Thyroid gland (tissue), 4 donors: ENCODE results near the gene GSTCD. TPM values are rescaled to one million over a fixed set of nuclear protein-coding genes. Genes with fewer than 3 reads are reported as not detected.

Experiments used
- DNase-seq, 2 donors: peaks; one replicate each; pipeline ENCODE4 v3.0.0-alpha.2; 2019
- H3K27ac ChIP-seq, 3 donors: fragments of 200-600 bp; sonication (generic); 1 replicate in 2 of 3; 2 replicates in 1 of 3; pipeline ENCODE4 v1.5.1; 2016 to 2019; ENCODE audit warnings: mild to moderate bottlenecking in 1 of 3, moderate library complexity in 1 of 3
- H3K27me3 ChIP-seq: fragments of 200-600 bp; sonication (generic); one replicate; pipeline ENCODE4 v1.5.1; 2019
- H3K36me3 ChIP-seq, 2 donors: fragments of 200-600 bp; sonication (generic); one replicate each; pipeline ENCODE4 v1.5.1; 2016 to 2019
- H3K4me1 ChIP-seq, 2 donors: fragments of 200-600 bp; sonication (generic); one replicate each; pipeline ENCODE4 v1.5.1; 2017 to 2019
- H3K4me3 ChIP-seq, 3 donors: fragments of 200-600 bp; sonication (generic); replicated peaks in 1 of 3; 1 replicate in 2 of 3; 2 replicates in 1 of 3; pipeline ENCODE4 v1.5.1; 2016; ENCODE audit warnings: mild to moderate bottlenecking in 1 of 3
- H3K9me3 ChIP-seq: fragments of 200-600 bp; sonication (generic); one replicate; pipeline ENCODE4 v1.5.1; 2017
- POLR2A ChIP-seq, 2 donors: fragments of 450-650 bp; IDR thresholded peaks; one replicate each; pipeline ENCODE4 v1.6.1; 2017; ENCODE audit warnings: antibody characterized with exemption in 2 of 2, mild to moderate bottlenecking in 2 of 2, moderate library complexity in 1 of 2
- WGBS, 2 donors: methylation state at CpG; one replicate each; pipeline ENCODE4 v1.1.5; 2017; 5-methylcytosine and 5-hydroxymethylcytosine counted together
- intact Hi-C: fragments of 100-400 bp; cut with DNase I; formaldehyde crosslinking; loops from one replicate; pipeline ENCODE4 v1.15.1; 2023
- total RNA-seq, 4 donors: library from RNA; depleted of rRNA; stranded (reverse); fragments of >200 nt; gene quantifications; one replicate each; pipeline ENCODE4 v1.2.3, GENCODE V29; 2016
- TF ChIP-seq, protein P1 (sequence below), 6 experiments: fragments of 200-600 bp in 3 of 6; fragments of 450-650 bp in 3 of 6; sonication (generic) in 3 of 6; IDR thresholded peaks; one replicate each; pipeline ENCODE4 v1.5.1; 2016 to 2019; ENCODE audit warnings: antibody characterized with exemption in 6 of 6, mild to moderate bottlenecking in 2 of 6, inconsistent platforms in 1 of 6, moderate library complexity in 1 of 6

Gene GSTCD
- total RNA-seq, 4 donors from 2014 or later, result 9.4 to 18.9 (median 15.2) TPM

DNA sequence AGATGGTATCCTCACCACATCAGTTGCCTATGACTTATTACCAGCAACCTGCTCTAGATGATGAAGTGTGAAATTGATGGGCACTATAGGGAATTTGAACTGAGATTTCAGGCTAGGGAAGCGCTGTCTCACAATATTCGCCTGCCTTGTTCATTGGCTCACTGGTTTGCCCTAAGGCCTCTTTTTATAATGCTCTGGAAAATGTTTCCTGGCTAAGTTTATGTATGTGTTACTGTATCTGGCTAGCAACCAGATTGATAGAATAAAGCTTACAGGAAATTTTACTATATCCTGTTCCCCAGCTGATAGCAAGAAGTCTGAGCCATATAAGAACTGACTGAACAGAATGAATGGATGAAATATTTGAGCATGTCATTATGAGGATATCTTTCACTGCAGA lies 71.6 kb downstream of the GSTCD start:
- Histone ChIP-seq H3K27me3 (no peaks in the 10 kb centered on the region), H3K4me3 (no peak overlapping the region), H3K9me3 (no peaks in the 10 kb centered on the region), H3K4me1 (no peaks in the 10 kb centered on the region), H3K36me3 (no peaks in the 10 kb centered on the region), H3K27ac (no peak overlapping the region)
- intact Hi-C loops, result no loop called here
- DNase-seq, result no peak
- WGBS, 2 donors, result 84 to 85% methylated on average over 2 of the region's 2 CpGs
- no peak for TF ChIP-seq POLR2A (IDR thresholded peaks at IDR 0.05)
- TF ChIP-seq, protein P1, sequence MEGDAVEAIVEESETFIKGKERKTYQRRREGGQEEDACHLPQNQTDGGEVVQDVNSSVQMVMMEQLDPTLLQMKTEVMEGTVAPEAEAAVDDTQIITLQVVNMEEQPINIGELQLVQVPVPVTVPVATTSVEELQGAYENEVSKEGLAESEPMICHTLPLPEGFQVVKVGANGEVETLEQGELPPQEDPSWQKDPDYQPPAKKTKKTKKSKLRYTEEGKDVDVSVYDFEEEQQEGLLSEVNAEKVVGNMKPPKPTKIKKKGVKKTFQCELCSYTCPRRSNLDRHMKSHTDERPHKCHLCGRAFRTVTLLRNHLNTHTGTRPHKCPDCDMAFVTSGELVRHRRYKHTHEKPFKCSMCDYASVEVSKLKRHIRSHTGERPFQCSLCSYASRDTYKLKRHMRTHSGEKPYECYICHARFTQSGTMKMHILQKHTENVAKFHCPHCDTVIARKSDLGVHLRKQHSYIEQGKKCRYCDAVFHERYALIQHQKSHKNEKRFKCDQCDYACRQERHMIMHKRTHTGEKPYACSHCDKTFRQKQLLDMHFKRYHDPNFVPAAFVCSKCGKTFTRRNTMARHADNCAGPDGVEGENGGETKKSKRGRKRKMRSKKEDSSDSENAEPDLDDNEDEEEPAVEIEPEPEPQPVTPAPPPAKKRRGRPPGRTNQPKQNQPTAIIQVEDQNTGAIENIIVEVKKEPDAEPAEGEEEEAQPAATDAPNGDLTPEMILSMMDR (IDR thresholded peaks at IDR 0.05), result no peak

DNA sequence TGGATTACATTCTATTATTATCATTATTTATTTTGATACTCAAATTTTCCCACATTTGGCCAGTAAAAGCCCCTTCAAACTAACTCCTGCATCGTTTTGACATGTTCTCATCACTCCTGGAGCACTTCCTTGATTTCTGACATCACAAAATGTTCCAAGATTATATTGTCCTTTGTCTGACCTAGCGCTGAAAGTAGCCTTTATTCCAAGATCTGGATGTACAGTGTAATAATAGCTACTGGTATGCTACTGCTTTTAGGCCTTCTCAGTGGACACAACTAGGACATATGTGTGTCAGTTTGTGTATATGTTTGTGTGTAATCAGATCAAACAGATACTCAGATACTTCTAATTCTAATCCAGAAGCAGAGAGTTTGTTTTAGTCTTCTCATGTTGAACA lies 76.2 kb downstream of the GSTCD start:
- WGBS, 2 donors, result 93 to 94% methylated on average over 2 of the region's 2 CpGs
- Histone ChIP-seq H3K36me3 (no peaks in the 10 kb centered on the region), H3K27me3 (no peaks in the 10 kb centered on the region), H3K4me1 (no peaks in the 10 kb centered on the region), H3K9me3 (no peaks in the 10 kb centered on the region), H3K4me3 (no peak overlapping the region), H3K27ac (no peak overlapping the region)
- intact Hi-C loops, result no loop called here
- TF ChIP-seq, protein P1 (IDR thresholded peaks at IDR 0.05), result no peak
- no peak for TF ChIP-seq POLR2A (IDR thresholded peaks at IDR 0.05)
- DNase-seq, result no peak

DNA sequence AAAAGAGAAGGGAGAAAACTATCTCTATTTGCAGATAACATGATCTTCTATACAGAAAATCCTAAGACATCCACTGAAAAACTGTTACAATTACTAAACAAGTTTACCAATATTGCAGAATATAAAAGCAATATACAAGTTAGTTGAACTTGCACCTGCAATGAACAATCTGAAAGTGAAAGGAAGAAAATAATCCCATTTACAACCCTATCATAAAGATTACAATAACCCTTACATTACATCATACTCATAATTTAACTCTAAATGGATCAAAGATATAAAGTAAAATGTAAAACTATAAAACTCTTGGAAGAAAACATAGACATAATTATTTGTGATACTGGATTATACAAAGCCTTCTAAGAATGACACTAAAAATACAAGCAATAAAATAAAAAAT lies 77.2 kb downstream of the GSTCD start:
- no peak overlapping the region for H3K4me3 ChIP-seq
- DNase-seq, result no peak
- H3K36me3 ChIP-seq, result no peaks in the 10 kb centered on the region
- intact Hi-C loops, result no loop called here
- no peak for TF ChIP-seq POLR2A (IDR thresholded peaks at IDR 0.05)
- TF ChIP-seq, protein P1 (IDR thresholded peaks at IDR 0.05), result no peak
- H3K4me1 ChIP-seq, result no peaks in the 10 kb centered on the region
- H3K27me3 ChIP-seq, result no peaks in the 10 kb centered on the region
- no peaks in the 10 kb centered on the region for H3K9me3 ChIP-seq
- no peak overlapping the region for H3K27ac ChIP-seq

DNA sequence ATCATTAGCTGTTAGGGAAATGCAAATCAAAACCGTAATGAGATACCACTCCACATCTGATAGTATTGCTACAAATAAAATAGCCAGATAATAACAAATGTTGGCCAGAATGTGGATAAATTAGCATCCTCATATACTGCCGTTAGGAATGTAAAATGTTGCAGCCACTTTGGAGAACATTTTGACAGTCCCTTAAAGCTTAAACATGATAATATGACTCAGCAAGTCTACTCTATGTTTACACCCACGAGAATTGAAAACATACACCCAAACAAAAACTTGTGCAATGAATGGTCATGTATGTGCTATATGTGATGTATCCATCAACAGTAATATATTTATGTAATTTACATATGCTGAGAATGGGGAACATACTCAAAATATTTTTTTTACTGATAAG lies 78.2 kb downstream of the GSTCD start:
- TF ChIP-seq, protein P1 (IDR thresholded peaks at IDR 0.05), result no peak
- no peak for TF ChIP-seq POLR2A (IDR thresholded peaks at IDR 0.05)
- no peaks in the 10 kb centered on the region for H3K36me3 ChIP-seq
- H3K27me3 ChIP-seq, result no peaks in the 10 kb centered on the region
- no peak overlapping the region for H3K4me3 ChIP-seq
- no peaks in the 10 kb centered on the region for H3K9me3 ChIP-seq
- intact Hi-C loops, result no loop called here
- H3K4me1 ChIP-seq, result no peaks in the 10 kb centered on the region
- no peak for DNase-seq
- H3K27ac ChIP-seq, result no peak overlapping the region
- WGBS, 2 donors, result 95 to 96% methylated on average over 3 of the region's 3 CpGs

- no peak overlapping the region for H3K4me3 ChIP-seq
- no peaks in the 10 kb centered on the region for H3K27me3 ChIP-seq
- DNase-seq, result no peak
- H3K36me3 ChIP-seq, result no peaks in the 10 kb centered on the region
- no peaks in the 10 kb centered on the region for H3K4me1 ChIP-seq
- intact Hi-C loops, result no loop called here
- no peaks in the 10 kb centered on the region for H3K9me3 ChIP-seq
- H3K27ac ChIP-seq, result no peak overlapping the region
- 96 to 100% methylated on average over 1 of the region's 1 CpG for WGBS, 2 donors
- TF ChIP-seq, protein P1 (IDR thresholded peaks at IDR 0.05), result no peak
- TF ChIP-seq POLR2A (IDR thresholded peaks at IDR 0.05), result no peak
These were observed 88.6 kb downstream of the GSTCD start for GRCh38 chr4:105797225-105797624.
